HG03520 (cell line): ENCODE results near the gene OTOGL.
"Not testable (repeated sequence)": the region's sequence is repeated elsewhere in the genome, so short reads cannot be mapped to it uniquely, and the experiment has no call there.

Experiments used
- ATAC-seq: cut with Tn5 transposase; IDR thresholded peaks from one replicate; pipeline ENCODE4 v1.9.1; 2021; ENCODE audit warnings: mild to moderate bottlenecking, moderate library complexity; ENCODE audit not compliant: unreplicated experiment

The OTOGL gene

DNA sequence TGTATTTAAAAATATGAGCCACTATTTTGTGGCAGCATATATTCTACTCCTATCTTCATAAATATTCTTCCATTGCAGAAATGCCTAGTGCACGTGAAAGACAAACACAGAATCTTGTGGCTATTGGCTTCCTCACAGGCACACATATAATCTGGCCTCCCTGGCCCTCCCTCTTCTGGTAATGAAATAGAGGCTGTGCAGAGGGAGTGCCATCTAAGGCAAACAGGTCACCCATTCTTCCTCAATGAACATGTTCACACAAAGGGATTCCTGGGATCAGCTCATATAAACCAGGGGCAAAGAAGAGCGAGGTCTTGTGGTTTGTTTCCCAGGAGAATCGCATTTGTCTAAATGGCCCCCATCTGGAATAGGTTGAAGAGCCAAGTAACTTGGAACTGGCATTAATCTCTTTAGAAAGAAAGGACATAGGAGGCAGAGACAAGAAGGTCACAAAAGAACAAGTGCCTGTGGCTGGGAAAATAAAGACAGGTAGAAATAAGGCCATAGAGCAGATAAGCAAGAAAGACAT, 173.1 kb downstream of the OTOGL start:
- ATAC-seq: no peak

DNA sequence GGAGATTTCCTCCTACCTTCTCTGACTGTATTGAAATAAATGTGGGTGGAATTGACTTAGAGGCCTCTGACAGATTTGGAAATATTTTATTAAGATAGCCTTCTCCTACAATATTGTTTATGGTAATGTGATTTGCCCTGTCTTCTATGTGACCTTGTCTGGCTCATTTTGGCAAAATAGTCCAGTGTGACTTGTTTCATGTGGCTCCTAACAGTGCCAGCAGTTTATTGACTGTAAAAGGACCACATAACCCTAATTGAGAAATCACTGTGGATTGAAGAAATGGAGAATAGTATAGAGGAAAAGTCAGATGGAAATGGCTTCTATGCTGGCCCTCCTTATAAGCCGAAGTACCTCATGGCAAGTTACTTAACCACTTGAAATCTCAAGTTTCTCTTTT, 173.8 kb downstream of the OTOGL start:
- ATAC-seq: no peak

DNA sequence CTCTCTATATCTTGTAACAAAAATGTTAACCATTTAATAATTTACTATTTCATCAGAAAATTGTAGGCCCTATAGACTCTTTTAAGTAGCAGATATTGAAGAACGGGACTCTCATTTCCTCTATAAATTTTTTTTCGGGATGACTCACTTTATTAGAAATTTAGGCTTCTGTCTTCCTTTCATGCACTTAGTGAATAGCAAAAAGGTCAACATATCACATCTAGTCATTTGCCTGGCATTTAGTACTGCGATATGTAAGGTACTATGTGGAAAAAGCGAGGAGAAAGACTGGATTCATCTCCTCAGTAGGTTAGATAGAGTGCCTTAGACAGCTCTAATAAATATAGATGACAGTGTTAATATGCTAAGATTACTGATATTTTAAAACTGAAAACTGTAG, 178.4 kb downstream of the OTOGL start:
- ATAC-seq: no peak

DNA sequence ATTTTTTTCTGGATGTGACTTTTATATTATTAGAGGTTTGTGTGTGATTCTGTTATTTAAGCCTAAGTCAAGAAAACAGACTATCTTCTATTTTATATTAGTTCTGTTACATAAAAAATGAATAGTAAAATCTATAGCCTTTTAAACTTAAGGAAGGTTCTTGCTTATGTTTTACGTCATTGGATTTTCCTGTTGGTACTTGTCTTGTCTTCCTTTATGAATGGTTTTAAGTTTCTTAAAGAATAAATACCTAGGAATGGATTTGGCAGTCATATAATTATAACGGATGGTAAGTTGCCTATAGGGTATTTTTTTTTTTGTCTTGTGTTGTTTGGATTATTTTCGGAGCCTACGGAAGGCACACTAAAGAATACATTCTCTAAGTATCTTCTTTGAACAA, 182.9 kb downstream of the OTOGL start:
- no peak for ATAC-seq

DNA sequence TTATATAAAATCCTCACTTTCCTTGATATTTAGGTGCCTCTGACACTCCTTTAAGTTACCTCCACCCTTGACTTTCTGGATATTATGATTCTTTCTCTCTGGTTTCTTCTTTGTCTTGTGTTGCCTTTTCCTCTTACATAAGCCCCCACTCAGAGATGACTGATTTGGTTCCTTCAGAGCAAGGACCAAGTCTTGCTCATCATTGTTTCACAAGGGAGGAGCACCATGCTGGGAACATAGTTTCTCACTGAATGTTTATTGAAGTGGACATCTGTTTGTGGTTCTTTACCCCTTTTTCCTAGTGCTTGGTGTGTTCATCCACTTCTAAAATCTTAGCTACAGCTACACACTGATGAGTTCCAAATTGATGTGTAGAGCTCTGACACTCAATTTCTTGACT, 183.4 kb downstream of the OTOGL start:
- no peak for ATAC-seq

DNA sequence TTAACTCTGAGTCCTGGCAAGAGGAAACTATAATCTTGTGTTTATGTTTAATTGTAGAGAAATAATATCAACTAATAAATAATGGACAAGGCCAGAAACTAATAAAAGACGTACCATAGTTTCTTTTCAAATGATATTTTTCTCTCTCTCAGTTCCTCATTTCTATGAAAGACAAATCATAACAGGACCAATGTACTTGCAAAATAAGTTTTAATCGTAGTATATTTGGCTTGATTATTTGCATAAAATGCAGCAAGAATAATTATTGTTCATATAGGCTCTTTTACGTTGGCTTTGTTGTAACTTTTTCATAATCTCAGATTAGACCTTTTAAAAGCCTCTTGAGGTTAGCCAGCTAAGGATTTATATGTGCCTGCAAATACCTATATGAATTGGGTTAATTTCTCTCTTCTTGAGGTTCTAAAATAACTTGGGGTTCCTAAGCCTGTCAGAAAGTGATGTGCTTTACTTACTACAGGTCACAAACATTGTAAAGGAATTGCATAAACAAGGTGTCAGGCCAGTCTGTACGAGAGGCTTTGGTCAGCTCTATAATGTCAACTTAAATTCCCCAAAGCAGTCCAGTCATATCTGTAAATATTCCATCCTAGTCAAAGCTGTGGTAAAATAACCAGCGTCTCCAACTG, 191.9 kb downstream of the OTOGL start:
- ATAC-seq: peak; percentile 45

DNA sequence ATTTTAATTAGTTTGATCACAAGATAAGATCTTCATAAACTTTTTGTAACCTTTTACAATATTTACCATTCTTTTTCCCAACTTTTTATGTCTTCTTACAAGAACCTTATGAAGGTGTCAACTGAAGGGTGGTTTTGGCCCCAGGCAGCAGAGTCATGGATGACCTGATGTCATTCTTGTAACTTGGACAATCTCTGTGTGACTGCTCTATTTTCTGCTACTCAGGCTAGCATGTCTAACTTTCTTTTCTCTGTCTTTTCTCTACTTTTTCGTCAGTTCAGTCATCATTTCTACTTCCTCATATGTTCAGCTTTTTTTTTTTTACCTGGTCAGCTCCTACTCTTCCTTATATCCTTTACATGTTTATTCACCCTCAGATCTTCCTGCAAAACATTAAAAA, 194.0 kb downstream of the OTOGL start:
- ATAC-seq: peak; percentile 67

DNA sequence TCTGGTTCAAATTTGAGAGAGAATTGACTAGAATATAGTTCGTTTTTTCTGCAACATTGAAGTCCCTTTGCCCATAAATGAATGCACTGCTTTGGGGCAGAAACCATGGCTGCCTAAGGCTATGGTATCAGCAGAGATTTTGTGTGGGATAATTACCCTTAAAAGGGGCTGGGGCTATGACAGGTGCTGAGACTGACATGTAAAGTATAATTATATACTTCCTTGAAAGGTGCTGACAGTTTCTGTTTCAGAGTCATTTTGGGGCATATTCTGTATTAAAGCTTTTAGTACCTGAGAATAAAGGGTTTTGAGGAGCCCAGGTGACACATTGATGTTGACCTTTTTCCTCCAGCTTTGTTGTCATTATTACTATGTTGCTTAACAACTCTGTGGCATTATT, 194.4 kb downstream of the OTOGL start:
- ATAC-seq: peak; percentile 66

DNA sequence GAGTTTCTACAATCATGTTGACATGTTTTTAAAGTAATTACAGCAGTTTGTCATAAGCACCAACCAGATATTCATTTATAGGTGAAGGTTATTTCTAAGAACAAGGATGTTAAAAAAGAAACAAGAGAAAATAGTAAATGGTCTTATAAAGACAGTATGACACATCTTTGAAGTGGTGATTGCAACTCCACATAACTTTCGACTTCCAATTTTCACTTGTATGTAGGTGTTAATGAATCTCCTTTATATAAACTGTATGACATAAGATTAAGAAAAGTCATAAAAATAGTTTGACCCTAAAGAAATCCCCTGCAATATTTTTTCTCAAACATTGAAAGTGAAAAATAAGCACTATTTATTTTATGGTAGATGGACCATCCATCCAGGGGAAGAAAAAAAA, 199.9 kb downstream of the OTOGL start:
- no peak for ATAC-seq

DNA sequence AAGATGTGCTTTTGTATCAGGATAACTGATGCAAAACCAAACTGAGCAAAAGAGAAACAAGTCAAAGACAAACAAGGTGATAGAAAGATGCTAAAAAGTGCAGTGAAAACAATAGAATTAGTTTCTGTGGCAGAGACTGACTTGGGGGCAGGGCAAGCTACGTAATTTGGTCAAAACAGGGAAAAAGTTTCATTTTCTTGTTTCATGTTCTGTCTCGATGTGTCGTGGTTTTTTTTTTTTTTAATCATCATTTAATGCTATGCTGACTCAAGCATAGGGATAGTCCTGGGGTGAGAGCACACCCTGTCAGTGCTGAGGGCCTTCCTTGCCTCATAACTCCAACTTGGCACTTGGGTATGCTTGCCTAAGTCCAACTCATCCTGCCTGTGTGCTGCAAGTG, 200.6 kb downstream of the OTOGL start:
- ATAC-seq: peak; percentile 76

DNA sequence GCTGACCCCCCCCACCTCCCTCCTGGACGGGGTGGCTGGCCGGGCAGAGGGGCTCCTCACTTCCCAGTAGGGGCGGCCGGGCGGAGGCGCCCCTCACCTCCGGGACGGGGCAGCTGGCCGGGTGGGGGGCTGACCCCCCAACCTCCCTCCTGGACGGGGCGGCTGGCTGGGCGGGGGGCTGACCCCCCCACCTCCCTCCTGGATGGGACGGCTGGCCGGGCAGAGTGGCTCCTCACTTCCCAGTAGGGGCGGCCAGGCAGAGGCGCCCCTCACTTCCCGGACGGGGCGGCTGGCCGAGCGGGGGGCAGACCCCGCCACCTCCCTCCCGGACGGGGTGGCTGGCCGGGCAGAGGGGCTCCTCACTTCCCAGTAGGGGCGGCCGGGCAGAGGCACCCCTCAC, 208.1 kb downstream of the OTOGL start:
- ATAC-seq: not testable (repeated sequence)

DNA sequence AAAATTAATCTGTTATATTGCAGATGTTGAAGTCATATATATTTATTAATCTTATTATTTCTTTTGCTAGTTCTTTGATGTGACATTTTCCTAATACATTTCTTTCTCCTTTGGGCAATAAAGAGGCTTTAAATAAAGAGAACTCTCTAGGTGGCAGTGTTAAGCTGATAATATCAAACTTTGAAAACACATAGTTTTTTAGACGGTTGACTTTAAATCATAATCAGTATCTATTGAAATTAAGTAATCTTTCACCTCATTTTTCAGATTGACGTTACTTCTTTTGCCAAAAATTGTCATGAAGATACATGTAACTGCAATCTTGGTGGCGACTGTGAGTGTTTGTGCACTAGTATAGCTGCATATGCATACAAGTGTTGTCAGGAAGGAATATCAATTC, 213.9 kb downstream of the OTOGL start:
- ATAC-seq: no peak

DNA sequence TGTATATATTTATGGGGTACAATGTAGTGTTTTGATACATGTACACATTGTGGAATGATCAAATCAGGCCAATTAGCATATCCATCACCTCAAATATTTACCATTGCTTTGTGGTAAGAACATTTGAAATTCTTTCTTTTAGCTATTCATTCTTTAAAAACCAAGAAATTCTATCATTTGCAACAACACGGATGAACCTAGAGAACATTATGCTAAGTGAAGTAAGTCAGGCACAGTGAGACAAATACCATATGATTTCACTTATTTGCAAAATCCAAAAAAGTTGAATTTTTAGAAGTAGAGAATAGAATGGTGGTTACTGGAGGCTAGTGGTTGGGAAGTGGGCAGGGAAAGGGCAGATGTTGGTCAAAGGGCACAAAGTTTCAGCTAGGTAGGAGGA, 215.4 kb downstream of the OTOGL start:
- ATAC-seq: no peak

DNA sequence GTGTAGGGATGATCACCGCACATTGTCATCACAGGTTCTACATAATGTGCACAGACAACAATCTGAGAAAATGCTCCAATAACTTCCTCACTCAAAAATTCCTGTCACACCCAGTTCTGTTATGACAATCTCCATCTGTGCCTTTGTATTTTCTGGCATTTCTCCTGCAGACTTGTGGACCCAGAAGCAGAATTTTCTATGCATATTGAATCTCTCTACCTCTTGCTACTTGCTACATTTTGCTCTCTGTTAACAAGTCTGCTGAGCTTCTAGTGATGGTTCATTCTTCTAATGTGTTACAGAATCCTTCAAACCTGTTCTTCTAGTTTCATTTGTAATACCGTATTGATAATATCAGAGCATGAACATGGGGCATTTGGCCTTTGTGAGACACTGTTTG, 216.9 kb downstream of the OTOGL start:
- ATAC-seq: no peak

DNA sequence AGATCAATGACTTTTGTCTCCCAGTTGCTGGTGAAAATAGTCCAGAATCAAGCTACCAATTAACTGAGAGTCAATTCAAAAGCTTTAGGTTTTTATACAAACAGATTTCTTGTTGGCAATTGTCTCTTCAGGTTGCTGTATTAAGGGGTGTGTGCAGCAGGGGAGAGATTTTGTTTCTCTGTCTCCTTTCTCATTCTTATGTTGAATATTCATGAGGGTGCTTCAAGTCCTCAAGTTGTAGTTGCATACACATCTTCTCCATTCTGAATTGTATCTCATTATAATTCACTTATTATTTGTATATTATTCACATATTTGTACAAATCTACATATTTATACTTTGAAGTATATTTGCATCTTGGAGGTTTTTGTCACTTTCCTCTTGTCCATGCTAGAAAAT, 218.0 kb downstream of the OTOGL start:
- no peak for ATAC-seq

DNA sequence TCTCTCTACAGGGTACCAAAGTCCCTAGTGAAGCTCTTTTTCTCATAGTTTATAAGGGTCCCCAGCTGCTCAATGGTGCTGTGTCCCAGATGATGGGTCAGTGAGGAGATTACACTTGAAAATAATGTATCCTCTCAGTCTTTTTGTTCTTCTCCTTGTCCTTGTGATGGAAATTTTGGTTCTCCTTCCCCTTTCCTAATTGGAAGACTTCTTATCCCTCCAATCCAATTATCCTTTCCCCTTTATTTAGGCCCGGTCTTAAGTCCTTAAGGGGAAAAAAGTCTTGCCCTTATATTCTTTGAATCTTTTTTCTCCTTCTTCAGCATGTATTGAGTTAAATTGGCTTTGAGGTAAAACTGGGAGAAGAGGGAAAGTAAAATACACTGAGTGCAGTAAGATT, 218.6 kb downstream of the OTOGL start:
- no peak for ATAC-seq

DNA sequence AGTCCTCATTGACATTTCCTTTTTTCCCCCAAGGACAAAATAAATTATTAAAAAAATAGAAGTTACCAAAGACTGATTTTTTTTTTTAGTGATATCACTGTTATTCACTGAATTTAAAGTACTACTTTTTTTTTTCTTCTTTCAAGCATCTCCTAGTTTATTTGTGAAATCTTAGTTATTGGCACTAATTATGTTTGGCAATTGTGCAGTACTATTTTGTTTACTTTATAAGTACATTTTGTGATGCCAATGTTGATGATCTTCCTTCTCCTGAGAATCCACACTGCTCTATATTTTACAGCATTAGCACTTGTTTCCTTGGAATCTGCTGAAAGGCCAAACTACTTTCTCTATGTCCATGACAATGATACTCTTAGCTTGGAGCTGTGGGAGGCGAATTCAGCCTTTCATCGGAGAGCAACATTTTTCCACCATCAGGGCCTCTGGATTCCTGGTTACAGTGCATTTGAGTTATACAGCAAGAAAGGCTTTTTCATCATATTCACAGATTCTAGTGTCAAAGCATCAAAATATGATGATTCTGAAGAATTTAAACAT, 220.9 kb downstream of the OTOGL start:
- no peak for ATAC-seq

DNA sequence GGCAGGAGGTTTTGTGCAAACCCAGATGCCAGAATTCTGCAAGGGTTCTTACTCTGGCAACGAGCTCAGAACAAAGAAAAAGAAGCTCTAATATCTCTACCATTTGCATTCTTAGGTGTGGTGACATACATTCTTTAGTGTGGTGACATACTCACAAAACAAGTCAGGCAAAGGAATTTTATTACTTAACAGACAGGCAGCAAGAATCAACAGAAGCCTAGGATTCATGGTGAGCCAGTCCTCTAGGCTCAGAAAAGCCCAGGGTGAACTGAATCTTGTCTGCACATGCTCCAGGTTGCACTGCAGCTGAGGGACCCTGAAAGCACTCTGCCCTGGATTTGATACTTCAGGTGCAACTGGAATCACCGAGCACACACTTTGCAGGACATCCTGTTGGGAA, 222.3 kb downstream of the OTOGL start:
- ATAC-seq: no peak

DNA sequence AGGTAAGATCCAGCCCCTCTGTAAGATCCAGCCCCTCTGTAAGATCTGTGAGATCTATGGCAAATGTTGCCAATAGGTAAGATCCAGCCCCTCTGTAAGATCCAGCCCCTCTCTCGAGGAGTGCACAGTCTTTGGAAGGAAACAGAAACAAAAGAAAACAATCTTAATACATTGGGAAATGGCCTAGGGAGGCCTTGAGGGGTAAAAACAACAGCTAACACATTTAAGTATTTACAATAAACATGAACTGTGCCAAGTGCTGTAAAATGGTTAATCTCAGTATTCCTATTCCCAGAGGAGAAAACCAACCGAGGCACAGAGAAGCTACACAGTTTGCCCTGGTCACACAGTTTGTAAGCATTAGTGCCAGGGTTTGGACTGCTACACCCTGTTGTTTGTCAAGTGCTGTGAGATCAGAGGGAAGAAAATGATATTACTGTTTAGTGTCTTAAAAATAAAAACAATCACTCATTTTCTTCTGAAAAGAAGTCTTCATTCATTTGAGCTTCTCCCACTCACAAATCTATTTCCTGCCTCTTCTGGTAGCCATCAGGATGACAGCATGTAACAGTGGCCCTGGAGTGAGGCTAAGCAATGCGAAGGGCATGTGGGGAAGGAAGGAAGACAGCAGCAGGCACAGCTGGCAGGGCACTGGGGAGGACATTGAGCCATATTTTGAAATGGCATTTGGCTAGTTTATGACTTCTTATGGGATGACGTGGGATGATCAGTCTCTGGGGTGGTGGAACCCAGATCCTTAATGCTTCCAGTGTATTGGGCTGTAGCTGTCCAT, 226.0 kb downstream of the OTOGL start:
- no peak for ATAC-seq

DNA sequence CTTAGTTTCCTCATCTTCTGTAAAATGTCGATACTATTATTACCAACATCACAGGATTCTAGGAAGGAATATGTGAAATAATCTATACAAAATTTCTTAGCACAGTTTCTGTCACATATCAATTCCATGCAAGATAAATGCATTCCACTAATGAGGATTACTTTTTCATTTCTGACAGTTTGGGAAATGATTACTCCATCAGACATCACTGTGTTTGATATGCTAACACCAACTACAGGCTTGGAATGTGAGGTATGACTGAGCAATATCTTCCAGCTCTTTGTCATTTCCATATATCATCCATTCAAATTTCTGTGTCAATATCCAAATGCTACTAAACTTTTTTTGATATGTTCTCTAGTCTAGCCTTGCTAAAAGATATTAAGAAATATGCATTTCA, 233.5 kb downstream of the OTOGL start:
- no peak for ATAC-seq

DNA sequence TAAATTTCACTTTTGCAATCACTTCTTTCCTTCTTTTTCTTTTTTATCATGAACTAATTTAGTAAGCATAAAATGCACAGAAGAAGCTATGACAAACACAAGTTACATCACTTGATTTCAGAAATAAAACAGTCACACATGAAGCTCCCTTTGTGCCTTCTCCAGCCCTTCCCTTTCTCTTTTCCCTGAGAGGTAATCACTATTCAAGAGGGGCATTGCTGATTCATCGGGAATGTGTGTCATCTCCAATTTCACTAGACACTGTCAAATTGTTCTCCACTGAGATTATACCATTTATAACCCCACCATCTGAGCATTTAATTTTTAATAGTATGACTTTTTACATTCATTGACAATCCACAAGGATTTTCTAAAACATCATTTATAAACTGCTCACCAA, 253.1 kb downstream of the OTOGL start:
- ATAC-seq: no peak

DNA sequence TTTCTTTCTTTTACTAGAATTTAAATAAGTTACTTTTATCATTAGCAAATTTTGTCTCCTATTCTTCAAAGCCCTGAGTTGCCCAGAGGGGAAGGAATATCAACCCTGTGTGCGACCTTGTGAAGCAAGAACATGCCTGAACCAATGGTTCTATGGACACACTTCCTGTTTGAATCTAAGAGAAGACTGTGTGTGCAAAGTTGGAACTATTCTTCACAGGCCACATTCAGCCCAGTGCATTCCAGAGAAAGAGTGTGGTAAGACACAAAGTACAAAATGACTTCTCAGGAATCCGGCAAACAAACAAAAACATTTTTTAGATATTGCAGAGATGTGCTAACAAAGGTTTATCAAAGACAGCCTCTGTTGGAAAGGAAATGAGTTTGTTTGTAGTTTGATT, 253.9 kb downstream of the OTOGL start:
- no peak for ATAC-seq
